Activated CD8-positive, alpha-beta memory T cell treated with anti-CD3 and anti-CD28 coated beads, Interleukin-2, amount 50 U/mL, for 4 hours (primary cell): ENCODE results near the gene CDK15.

Experiments
- DNase-seq: peaks from one replicate; pipeline ENCODE4 v3.0.0-alpha.2; 2020

CDK15 gene

DNA sequence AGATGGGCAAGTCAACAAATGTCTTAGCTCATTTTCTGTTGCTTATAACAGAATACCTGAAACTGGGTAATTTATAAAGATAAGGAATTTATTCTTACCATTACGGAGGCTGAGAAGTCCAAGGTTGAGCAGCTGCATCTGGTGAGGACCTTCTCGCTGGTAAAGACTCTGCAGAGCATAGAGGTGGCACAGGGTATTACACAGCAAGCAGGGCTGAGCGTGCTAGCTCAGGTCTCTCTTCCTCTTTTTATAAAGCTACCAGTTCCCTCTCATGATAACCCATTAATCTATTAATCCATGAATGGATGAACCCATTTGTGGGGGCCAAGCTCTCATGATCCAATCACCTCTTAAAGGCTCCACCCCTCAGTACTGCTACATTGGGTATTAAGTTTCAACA, 109.1 kb downstream of the CDK15 start:
- no peak for DNase-seq

DNA sequence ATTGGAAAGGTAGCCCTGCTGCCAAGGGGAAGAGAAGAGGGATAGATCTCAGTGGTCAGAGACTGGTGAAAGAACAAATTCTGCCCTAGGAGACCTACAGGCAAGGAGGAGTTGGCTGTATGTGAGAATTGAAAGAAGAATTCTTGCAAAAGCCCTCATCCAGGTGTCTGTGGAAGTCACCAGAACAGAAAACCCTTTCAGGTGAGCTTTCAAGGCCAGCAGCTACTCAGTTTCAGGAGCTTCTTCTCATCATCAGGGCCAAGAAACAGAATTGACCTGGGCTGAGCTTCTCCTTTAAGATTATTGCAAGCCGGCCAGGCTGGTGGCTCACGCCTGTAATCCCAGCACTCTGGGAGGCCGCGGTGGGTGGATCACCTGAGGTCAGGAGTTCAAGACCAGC, 110.2 kb downstream of the CDK15 start:
- no peak for DNase-seq

DNA sequence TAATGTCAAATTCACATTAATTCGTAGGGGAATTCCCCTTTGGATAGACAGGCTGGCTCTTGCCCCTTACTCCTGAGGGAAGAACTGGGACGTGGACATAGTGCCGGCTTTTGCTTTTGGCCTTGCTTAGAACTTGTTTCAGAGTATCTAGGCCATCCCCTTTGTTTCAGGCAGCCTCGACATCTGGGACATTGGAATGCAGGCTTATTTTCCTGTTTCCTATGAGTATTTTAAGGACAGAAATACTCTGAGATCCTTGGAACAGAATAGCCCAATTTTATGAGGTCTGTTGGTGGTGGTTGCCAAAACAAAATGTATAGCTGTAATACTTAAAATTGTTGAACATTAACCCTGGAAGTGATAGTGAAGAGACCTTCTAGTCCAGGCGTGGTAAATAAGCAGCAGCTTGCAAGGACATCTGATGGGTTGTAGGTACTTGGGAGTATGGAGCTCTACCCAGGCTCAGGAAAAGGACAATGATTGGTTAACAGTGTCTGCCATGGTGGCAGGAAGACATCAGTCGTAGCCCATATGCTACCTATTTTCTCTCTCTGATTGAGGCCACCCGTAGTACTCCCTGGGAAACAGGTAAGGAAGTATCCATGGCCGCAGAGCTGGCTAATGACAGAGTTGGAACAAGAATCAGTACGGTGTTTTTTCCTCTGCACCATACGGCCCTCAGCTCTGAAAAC, 112.4 kb downstream of the CDK15 start:
- no peak for DNase-seq

DNA sequence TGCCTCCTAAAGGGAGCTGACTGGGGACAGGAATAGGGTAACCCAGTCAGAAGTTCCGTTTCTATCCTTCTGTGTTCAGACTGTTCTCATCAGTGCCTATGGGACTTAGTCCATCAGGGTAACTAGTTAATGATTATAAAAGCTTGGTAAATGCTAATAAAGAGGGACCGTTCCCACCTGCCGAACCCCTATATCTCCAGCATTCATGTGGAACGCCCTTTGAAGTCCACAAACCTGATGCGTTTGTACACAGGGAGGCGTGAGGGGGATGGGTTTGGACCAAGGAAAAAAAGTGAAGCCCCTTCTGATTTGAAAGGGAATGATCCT, 112.9 kb downstream of the CDK15 start:
- no peak for DNase-seq

DNA sequence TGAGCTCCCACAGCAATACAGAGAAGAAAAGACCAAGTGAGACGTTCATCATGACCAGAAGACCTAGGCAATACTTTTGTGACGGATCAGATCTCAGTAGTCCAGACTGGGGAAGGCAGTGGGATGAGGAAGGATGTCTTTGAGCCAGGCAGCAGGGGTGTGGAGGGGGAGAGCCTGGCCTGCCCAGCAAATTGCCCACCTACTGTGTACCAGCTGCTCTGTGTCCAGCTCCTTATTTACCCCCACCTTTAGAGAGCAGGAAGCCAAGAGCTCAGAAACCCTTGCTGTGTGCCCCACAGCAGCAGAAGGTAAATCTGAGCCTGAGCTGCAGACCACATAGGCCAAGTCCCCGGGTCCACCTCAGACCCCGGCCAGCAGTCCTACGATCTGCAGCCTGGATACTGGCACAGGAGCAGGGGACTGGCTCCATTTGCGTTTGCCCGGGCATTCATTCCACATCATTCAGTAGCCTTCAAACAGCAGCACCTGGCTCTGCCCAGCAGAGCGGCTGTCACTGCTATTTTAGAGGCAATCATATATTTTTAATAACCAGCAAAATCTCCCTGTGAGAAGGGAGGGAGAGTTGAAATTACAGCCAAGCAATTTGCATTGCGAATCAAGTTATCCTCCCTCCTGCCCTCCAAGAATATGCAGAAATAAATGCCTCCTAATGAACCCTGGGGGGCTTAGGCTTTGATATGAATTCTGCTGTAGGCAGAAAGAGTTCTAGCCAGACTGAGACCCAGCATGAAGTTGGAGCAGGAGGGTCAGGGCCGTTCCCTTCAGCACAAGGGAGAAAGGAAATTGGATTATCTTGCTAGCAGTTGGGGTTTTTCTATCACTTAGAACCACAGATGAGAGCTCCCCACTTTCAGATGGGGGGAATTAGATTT, 117.3 kb downstream of the CDK15 start:
- no peak for DNase-seq

DNA sequence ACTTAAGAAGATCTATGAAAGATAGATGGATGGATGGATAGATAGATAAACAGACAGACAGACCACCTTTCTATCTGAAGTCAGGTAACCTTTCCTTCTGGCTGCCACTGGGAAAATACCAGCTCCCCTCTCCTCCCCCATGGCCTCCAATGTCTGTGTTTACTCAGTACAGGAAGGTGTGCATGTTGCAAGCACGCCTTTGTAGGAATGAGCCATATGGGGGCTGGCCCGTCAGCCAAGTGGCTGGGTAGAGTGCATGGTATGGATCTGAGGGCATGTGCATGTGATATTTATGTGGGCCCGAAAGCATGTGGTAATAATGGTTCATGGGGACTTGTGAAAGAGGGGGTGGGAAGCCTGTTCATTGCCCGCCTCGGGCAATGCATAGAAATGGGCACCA, 118.1 kb downstream of the CDK15 start:
- DNase-seq: no peak

DNA sequence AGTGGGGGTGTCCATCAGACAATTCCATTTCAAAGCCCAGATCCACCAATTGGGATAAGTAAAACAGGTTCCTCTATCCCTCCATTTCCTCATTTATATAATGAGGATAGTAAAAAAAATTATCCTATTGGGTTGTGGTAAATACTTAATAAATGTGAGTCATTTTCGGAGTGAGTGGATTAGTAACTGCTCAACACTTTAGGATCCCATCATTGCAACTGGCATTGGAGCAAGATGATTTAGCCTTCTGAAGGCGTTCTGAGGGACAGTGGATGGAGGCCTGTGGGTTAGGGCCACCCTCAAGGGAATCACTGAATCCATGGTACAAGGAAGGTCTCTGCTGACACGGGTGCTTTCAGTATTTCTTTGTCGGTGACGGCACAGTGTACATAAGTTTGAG, 118.7 kb downstream of the CDK15 start:
- no peak for DNase-seq

DNA sequence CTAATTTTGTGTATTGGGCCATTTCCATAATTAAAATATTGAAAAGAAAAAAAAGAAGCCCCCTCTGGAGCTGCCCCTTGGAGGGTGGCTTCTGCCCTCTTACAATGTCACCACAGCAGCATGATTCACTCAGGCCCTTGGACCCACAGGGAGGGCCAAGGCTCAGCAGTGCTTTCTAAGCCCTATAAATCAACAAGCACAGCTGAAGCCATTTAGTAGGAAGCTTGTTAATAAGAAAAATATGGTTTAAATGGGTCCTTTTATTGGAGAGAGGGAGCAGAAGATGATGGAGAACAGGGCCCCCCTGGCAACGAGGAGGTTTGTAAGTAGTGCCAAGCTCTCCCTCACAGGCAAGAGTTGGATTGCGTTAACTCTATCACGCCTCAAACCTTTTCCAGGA, 119.7 kb downstream of the CDK15 start:
- DNase-seq: no peak

DNA sequence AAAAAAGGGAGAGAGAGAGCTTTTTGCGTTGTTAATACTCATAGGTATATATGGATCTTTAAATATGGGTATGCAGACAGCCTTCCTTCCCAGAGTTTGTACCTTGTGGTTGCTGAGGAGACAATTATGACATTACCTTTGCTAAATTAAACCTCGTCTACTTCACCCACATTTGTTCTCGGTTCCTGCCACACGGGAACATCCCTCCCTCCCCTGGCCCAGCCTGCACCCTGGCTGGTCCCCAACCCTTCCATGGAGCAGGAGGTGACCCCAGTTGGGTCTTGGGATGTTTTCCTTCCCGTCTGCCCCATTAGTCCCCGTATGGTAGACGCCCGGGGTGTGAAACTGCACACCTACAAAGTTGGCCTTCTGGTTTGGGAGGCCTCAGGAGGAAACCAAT, 122.0 kb downstream of the CDK15 start:
- no peak for DNase-seq

DNA sequence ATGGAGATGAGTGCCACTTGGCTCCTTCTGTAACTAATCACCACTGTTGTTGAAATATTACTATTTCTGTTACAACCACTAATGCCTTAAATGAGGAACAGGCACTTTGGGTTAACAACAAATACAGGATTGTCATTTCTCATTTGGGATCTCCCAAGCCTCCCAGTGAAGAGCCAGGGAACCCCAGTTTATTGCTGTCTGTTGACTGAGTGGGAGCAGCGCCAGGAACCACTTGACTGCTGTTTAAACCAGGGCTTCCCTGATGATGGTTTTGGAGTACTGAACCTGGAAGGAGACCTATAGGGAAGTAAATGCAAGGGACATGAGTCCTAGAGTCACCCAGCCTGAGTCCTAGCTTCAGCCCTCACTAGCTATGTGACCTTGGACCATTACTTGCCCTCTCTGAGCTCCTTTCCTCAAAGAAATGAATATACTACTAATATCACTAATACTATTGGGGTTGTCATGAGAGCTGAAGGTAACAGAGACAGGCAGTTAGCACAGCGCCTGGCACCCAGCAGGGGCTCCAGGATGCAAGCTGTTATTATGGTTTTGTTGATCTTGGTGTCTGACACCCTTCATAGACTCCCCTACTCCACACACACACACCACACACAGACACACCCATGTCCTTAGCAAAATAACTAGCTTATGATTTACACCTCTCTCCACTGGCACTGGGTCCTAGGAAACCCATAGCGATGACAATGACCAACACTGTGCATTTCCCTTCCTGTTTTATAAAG, 123.1 kb downstream of the CDK15 start:
- no peak for DNase-seq

DNA sequence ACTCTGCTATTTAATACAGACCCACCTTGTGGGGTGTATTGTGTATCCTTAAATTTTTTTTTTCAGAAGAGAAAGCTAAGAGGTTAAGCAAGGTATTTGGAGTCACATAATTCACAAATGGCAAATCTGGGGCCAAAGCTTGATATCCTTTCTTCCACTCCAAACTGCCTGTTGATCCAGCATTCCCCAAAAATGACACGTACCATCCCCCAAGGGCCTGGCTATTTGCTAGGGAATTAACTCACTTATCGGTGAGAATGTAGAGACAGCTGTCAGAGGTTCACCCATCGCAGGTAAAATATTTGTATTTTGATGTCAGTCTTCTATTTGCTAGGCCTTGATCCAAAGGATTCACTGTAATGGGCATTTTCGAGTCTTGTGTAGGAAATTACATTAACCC, 123.7 kb downstream of the CDK15 start:
- no peak for DNase-seq

DNA sequence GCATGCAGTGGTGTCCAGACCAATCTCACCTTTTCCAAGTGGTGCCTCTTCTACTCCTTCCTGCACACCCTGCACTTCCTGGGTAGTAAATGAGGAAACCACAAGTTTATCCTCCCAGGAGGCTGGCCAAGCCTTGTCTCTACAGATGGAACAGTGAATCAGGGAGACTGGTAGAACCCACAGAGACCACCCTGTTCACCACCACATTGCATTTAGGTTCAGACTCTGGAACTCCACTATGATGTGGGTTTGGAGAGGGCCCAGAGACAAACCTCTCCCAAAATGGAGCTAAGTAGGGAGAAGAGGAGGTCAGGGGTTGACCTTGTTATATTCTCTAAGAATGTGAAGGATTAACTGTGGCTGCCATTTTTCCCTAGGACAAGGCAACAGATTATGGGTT, 124.5 kb downstream of the CDK15 start:
- DNase-seq: no peak

DNA sequence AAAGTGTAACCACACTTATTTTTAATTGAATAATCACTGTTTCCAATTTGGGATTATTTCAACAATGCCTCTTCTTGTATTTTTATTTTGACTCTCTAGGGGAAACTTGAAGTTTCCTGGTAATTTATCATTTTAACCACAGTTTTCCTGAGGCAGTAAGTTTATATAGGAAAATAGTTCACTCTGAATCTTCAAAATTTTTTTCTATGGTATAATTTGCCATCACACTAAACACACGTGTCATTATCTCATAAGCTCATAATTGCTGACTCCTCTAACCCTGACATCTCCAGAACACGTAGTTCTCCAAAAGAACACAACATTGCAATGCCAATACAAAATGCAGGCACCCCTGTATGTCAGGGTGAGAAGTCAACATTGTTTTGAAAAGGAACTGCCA, 125.1 kb downstream of the CDK15 start:
- DNase-seq: no peak

DNA sequence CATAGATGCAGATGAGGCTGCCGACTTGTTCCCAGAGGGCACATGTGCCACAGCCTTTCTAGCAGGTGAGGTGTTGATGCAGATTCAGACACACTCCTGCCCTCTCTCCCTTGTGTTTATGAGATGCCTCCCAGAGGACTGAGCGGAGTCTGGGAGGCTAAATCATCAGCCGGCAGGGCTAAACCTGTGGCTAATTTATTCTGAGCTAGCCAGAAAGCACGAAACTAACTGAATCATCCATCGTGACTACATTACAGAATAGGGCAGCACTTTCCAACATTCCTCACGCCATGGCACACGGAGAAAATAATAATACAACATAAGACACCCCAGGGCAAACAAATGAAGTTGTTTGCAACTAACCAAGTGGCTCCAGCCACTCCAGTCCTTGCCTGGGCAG, 125.6 kb downstream of the CDK15 start:
- no peak for DNase-seq

DNA sequence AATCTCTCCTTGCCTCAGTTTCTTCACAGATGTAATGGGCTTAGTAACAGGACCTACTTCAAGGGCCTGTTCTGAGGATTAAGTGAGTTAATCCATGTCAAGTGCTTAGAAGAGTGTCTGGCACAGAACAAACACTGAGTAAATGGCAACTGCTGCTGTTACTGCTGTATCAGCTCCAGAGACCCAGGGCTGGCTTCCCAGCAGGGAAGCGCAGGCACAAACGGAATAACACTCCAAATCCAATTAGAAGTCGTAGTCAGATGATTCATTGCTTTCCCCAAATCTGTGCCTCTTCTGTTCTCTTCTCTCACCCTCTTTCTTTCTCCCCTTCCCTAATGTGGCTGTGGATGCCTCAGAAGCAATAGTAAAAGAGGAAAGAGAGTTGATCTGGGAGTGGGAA, 126.2 kb downstream of the CDK15 start:
- no peak for DNase-seq

DNA sequence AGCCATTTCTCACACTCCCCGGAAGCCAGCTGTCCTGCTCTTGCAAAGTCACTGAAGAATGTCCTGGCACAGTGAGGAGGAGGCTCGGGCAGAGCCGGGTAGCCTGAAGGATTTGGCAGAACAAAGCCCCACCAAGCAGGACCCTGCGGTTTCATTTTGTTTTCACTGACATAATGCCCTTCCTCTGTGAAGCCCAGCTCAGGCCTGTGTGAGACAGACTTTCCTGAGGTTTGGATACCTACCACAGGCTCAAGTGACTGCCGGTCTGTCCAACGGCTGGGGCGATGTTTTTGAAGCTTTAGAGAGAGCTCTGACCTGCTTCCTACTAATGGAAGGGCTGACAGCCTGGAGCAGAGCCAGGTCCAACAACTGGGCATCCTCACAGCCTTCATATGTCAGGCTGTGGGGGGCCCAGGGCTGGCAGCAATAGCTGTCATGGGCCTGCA, 127.5 kb downstream of the CDK15 start:
- no peak for DNase-seq

DNA sequence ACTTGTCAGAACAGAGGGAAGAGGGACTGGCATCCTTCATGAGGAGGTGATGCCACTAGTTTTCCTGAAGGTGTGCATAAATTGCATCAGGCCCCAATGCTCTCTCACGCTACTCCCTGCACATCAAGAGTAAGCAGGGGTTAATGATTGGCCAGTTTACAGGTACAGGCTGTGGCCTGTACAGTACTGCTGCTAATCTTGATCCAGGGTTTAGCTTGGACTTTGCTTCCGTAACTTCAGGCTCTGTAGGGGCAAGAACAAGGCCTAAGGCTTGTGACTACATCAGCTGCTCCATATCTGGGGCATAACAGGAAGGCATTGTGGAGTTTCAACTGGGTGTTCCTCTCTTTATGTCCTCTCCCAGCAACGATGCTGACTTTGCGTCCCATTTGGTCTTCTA, 130.5 kb downstream of the CDK15 start:
- DNase-seq: no peak

DNA sequence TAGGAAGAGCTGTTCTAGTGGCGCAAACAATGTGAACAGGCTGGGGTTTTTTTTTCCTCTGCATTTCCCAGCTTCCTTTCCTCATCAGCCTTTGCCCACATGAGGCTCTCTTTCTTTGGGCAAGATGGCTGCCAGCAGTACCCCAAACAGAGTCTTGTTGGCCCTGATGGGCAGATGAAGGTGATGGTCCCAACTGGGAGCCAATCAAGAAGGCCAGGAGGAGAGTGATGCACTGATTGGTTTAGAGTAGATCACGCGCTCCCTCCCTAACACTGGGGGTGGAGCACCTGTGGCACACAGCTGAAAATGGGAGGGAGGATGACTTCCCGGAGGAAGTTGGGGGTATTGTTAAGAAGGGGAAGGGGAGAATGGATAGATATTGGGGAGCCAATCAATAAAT, 131.0 kb downstream of the CDK15 start:
- DNase-seq: no peak

DNA sequence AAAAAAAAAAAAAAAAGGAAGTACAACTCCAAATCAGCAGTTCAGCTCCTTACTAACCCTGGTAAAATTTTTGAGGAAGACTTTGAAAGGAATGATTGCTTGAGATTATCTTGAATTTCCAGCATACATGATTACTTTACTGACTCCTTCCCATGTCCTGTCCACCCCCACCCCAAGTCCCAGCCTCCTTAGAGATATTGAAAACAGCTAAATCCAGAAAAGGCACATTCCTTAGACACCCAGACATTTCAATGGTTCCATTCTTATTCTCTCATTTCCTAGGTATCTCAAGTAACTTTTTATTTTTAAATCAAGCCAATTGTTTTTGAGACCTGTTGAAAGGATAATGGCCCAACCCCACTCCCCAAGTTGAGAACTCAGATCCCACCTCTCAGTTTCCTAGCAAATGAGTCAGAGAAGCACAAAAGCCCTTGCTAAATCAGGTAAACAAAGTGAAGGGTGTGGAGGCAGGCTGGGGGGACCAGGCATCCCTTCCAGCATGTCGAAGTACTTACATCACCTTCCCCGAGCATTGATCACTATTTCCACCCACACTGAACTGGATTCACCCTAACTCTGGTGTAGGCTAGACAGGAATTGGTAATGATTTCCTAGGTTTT, 131.9 kb downstream of the CDK15 start:
- DNase-seq: no peak

DNA sequence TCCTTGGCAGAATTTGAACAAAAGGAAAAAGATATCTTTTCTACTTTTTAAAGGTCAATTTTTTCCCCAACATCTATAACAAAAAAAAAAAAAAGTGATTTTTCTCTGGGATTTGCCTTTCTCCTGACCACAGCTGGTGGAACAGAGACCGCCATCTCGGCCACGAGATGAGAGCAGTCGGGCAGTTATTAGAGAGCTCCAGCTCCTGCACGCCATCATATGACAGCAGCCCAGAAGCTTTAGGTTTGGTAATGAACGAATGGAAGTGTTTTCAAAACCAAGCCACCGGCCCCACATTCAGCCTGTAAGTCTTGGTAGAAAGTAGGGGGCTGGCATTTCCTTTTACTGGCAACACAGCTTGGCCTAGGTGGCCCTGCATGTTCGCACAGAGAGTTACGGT, 132.4 kb downstream of the CDK15 start:
- no peak for DNase-seq

DNA sequence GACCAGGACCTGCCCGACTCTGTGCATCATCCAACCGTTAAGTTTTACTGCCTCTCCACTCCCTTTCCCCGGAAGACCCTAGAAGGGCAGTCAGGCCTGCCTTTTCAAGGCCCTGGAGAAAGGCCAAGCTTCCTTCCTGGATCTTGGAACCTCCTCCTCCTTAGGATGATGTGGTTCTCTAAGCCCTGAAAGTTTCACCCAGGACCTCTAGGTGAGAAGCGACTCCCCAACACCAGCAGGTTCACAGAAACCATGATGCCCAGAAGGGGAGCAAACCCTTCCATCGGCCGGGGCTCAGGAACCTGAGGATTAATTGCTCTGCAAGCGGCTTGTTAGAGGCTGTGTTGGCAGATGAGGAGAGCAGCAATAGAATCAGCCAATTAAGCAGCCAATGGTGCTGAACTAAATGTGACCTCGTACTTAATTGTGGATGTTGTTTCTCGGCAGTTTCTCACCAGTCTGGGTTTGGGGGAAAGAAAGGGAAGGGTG, 133.2 kb downstream of the CDK15 start:
- no peak for DNase-seq

DNA sequence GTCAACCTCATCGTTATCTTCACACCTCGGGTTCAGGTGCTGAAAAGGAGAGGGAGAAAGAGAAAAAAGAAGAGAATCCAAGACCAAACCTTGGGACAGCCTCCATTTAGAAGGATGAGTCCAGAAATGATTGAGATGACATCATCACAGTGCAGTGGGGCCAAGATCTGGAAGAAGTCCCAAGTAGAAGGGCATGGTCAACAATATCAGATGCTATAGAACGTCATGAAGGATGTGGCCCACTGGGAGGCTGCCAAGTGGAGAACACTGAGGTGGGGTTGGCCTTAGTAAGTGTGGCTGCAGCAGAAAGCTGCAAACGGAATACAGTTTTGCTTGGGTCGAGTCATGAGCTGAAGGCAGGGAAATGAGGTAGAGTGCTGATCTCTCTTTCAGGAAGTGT, 136.2 kb downstream of the CDK15 start:
- DNase-seq: no peak
